Measurements from ENCODE around the gene MYL6B.

DNA sequence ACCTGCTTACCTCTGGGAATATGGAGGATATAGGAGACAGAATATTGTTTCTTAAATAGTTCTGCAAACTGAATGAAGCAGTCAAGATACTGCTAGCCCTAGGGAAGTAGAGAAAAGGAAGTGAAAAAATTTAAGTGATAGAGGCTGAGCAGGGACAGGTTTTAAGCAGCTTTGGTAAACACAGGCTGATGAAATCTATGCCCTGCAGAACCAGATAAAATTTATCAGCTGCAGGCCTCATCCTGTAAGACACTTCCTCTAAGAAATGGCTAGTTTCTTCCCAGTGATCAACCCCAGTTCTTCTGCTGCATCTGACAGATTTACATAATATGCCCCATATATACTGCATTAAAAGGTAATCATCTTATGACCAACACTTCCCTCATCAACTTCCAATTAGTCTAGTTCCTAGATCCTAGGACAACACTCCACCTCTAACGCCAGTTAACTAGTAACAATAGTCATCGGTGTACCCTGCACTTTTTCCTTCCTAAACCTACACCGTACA lies 25.6 kb upstream of the MYL6B start:
- TF ChIP-seq, protein P1, sequence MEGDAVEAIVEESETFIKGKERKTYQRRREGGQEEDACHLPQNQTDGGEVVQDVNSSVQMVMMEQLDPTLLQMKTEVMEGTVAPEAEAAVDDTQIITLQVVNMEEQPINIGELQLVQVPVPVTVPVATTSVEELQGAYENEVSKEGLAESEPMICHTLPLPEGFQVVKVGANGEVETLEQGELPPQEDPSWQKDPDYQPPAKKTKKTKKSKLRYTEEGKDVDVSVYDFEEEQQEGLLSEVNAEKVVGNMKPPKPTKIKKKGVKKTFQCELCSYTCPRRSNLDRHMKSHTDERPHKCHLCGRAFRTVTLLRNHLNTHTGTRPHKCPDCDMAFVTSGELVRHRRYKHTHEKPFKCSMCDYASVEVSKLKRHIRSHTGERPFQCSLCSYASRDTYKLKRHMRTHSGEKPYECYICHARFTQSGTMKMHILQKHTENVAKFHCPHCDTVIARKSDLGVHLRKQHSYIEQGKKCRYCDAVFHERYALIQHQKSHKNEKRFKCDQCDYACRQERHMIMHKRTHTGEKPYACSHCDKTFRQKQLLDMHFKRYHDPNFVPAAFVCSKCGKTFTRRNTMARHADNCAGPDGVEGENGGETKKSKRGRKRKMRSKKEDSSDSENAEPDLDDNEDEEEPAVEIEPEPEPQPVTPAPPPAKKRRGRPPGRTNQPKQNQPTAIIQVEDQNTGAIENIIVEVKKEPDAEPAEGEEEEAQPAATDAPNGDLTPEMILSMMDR (conservative IDR thresholded peaks at IDR 0.05; ENCODE audit: low read length): no peak
- TF ChIP-seq EZH2phosphoT487 (IDR thresholded peaks at IDR 0.05; ENCODE audit: borderline replicate concordance): no peak
